Measurements from ENCODE around the gene OGFR.

DNA sequence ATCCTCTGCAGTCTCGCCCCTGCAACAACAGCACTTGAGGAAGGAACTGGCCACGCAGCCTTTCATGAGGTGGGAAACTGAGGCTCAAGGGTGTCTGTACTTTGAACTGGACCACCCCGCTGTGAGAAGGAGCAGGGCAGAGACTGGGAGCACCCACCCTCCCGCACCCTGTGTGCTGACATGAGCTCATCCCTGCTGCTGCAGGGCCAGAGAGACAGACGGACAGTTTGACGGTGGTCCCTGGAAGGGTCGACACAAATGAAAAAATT, 25.3 kb upstream of the OGFR start:
- TF ChIP-seq, protein P1, sequence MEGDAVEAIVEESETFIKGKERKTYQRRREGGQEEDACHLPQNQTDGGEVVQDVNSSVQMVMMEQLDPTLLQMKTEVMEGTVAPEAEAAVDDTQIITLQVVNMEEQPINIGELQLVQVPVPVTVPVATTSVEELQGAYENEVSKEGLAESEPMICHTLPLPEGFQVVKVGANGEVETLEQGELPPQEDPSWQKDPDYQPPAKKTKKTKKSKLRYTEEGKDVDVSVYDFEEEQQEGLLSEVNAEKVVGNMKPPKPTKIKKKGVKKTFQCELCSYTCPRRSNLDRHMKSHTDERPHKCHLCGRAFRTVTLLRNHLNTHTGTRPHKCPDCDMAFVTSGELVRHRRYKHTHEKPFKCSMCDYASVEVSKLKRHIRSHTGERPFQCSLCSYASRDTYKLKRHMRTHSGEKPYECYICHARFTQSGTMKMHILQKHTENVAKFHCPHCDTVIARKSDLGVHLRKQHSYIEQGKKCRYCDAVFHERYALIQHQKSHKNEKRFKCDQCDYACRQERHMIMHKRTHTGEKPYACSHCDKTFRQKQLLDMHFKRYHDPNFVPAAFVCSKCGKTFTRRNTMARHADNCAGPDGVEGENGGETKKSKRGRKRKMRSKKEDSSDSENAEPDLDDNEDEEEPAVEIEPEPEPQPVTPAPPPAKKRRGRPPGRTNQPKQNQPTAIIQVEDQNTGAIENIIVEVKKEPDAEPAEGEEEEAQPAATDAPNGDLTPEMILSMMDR (IDR thresholded peaks at IDR 0.05), result no peak
- TF ChIP-seq POLR2A (IDR thresholded peaks at IDR 0.05), result no peak

All from Peyer's patch (tissue), 4 donors.